Neural cell (in vitro differentiated cells): ENCODE data around the gene ROBO1. TPM values are rescaled to one million over a fixed set of nuclear protein-coding genes. Genes with fewer than 3 reads are reported as not detected.

Experiments used
- H2AFZ ChIP-seq: fragments of 200-600, 300-800 bp; sonication (generic), shearing (Covaris generic); 2 replicates; pipeline ENCODE4 v1.6.0; 2014; ENCODE audit warnings: low read depth, mild to moderate bottlenecking, antibody characterized with exemption, low read length, moderate library complexity
- H3F3A ChIP-seq: fragments of 200-600 bp; shearing (Covaris generic); 2 replicates; pipeline ENCODE4 v1.6.1; 2016; ENCODE audit warnings: mild to moderate bottlenecking, moderate library complexity, mixed read lengths, antibody characterized with exemption, low read length; ENCODE audit not compliant: insufficient read depth, poor library complexity, severe bottlenecking
- H3K27ac ChIP-seq: fragments of 200-600, 300-800 bp; sonication (generic), shearing (Covaris generic); 2 replicates; pipeline ENCODE4 v1.5.1; 2014; ENCODE audit warnings: mild to moderate bottlenecking, low read length, moderate library complexity
- H3K27me3 ChIP-seq: fragments of 300-800, 200-600 bp; sonication (generic), shearing (Covaris generic); 2 replicates; pipeline ENCODE4 v1.6.0; 2014; ENCODE audit warnings: mild to moderate bottlenecking, low read depth, low read length, moderate library complexity; ENCODE audit not compliant: insufficient read depth
- H3K36me3 ChIP-seq: fragments of 300-800, 200-600 bp; sonication (generic), shearing (Covaris generic); 2 replicates; pipeline ENCODE4 v1.5.1; 2014; ENCODE audit warnings: mild to moderate bottlenecking, antibody characterized with exemption, low read length, moderate library complexity; ENCODE audit not compliant: insufficient read depth
- H3K4me2 ChIP-seq: fragments of 300-800, 200-600 bp; sonication (generic), shearing (Covaris generic); 2 replicates; pipeline ENCODE4 v1.6.0; 2014; ENCODE audit warnings: mild to moderate bottlenecking, low read length
- H3K4me3 ChIP-seq: fragments of 300-800, 200-600 bp; sonication (generic), shearing (Covaris generic); 2 replicates; pipeline ENCODE4 v1.5.1; 2014; ENCODE audit warnings: mild to moderate bottlenecking, low read length, moderate library complexity
- H3K79me2 ChIP-seq: fragments of 200-600 bp; shearing (Covaris generic); replicated peaks from 2 replicates; pipeline ENCODE4 v1.6.0; 2014; ENCODE audit warnings: mild to moderate bottlenecking, low read length, moderate library complexity; ENCODE audit not compliant: insufficient read depth
- H3K9ac ChIP-seq: fragments of 300-800, 200-600 bp; sonication (generic), shearing (Covaris generic); 2 replicates; pipeline ENCODE4 v1.6.1; 2016; ENCODE audit warnings: mild to moderate bottlenecking, low read length, mixed read lengths
- H3K9me2 ChIP-seq: fragments of 200-600 bp; shearing (Covaris generic); 2 replicates; pipeline ENCODE4 v1.6.1; 2016; ENCODE audit warnings: mild to moderate bottlenecking, low read length, mixed read lengths; ENCODE audit not compliant: insufficient read depth
- H3K9me3 ChIP-seq: fragments of 200-600, 300-800 bp; sonication (generic), shearing (Covaris generic); 2 replicates; pipeline ENCODE4 v1.6.1; 2016; ENCODE audit warnings: mild to moderate bottlenecking, mixed run types, low read length, moderate library complexity, mixed read lengths
- H4K20me1 ChIP-seq: fragments of 200-600 bp; shearing (Covaris generic); 2 replicates; pipeline ENCODE4 v1.6.1; 2016; ENCODE audit warnings: mild to moderate bottlenecking, mixed run types; ENCODE audit not compliant: insufficient read depth
- CTCF ChIP-seq: fragments of 450-650 bp; IDR thresholded peaks from 2 replicates; pipeline ENCODE4 v1.5.1; 2014; ENCODE audit warnings: antibody characterized with exemption, mild to moderate bottlenecking, moderate library complexity; ENCODE audit not compliant: poor library complexity, severe bottlenecking
- EP300 ChIP-seq: fragments of 450-650 bp; conservative IDR thresholded peaks from 2 replicates; pipeline ENCODE4 v1.6.1; 2014; ENCODE audit warnings: antibody characterized with exemption, mild to moderate bottlenecking, moderate library complexity; ENCODE audit not compliant: poor library complexity, severe bottlenecking
- EZH2 ChIP-seq: fragments of 200-600, 300-800 bp; shearing (Covaris generic), sonication (generic); IDR thresholded peaks from 2 replicates; pipeline ENCODE4 v1.6.1; 2014; ENCODE audit warnings: antibody characterized with exemption, low read length, borderline replicate concordance, mild to moderate bottlenecking; ENCODE audit not compliant: insufficient read depth, poor library complexity, severe bottlenecking
- MXI1 ChIP-seq: fragments of 450-650 bp; conservative IDR thresholded peaks from 2 replicates; pipeline ENCODE4 v1.6.1; 2014; ENCODE audit warnings: antibody characterized with exemption, mild to moderate bottlenecking; ENCODE audit not compliant: poor library complexity, severe bottlenecking
- POLR2AphosphoS5 ChIP-seq: IDR thresholded peaks from 2 replicates; pipeline ENCODE4 v1.6.1; 2012
- RAD21 ChIP-seq: fragments of 450-650 bp; conservative IDR thresholded peaks from 2 replicates; pipeline ENCODE4 v1.6.1; 2014; ENCODE audit warnings: antibody characterized with exemption, mild to moderate bottlenecking, moderate library complexity
- REST ChIP-seq: IDR thresholded peaks from 2 replicates; pipeline ENCODE4 v1.6.1; 2012; ENCODE audit warnings: borderline replicate concordance
- SMC3 ChIP-seq: fragments of 450-650 bp; conservative IDR thresholded peaks from 2 replicates; pipeline ENCODE4 v1.6.1; 2014; ENCODE audit warnings: antibody characterized with exemption, mild to moderate bottlenecking, moderate library complexity; ENCODE audit not compliant: poor library complexity
- TAF1 ChIP-seq: IDR thresholded peaks from 2 replicates; pipeline ENCODE4 v1.6.1; 2012; ENCODE audit warnings: low read depth
- polyA plus RNA-seq: library from polyadenylated mRNA; depleted of rRNA; stranded (reverse); fragments of >200 nt; gene quantifications from 2 replicates; pipeline ENCODE4 v1.2.3, GENCODE V29; 2014

Gene ROBO1
- polyA plus RNA-seq, 1 donor from 2014 or later = 183 TPM

- H3K9me3 ChIP-seq = no peaks in the 10 kb centered on the region
- TF ChIP-seq POLR2AphosphoS5 = no peak
- no peak for TF ChIP-seq RAD21
- TF ChIP-seq MXI1 = no peak
- no peak for TF ChIP-seq REST
- TF ChIP-seq EP300 = no peak
- no peak for TF ChIP-seq CTCF
- TF ChIP-seq SMC3 = no peak
- TF ChIP-seq TAF1 = no peak
- H3K4me3 ChIP-seq = no peak overlapping the region
- H3K9ac ChIP-seq = no peak overlapping the region
- H3K27me3 ChIP-seq = no peaks in the 10 kb centered on the region
- no peaks in the 10 kb centered on the region for H3K9me2 ChIP-seq
- H3K79me2 ChIP-seq = no peaks in the 10 kb centered on the region
- no peaks in the 10 kb centered on the region for H3F3A ChIP-seq
- no peak overlapping the region for H3K27ac ChIP-seq
- H2AFZ ChIP-seq = no peak overlapping the region
- no peak overlapping the region for H3K4me2 ChIP-seq
- no peaks in the 10 kb centered on the region for H3K36me3 ChIP-seq
- no peaks in the 10 kb centered on the region for H4K20me1 ChIP-seq
Observed at GRCh38 chr3:79473993-79474392, 293.8 kb downstream of the ROBO1 start.

- Histone ChIP-seq H3K4me3 (no peak overlapping the region), H3K9ac (no peak overlapping the region), H3K4me2 (no peak overlapping the region), H3K9me3 (no peaks in the 10 kb centered on the region), H3K79me2 (no peaks in the 10 kb centered on the region), H3F3A (no peaks in the 10 kb centered on the region), H3K27me3 (no peaks in the 10 kb centered on the region), H2AFZ (no peak overlapping the region), H4K20me1 (no peaks in the 10 kb centered on the region), H3K36me3 (no peaks in the 10 kb centered on the region), H3K27ac (no peak overlapping the region), H3K9me2 (no peaks in the 10 kb centered on the region)
- TF ChIP-seq RAD21 (no peak), CTCF (no peak), EP300 (no peak), EZH2 (no peak), POLR2AphosphoS5 (no peak), TAF1 (no peak), SMC3 (no peak), MXI1 (no peak), REST (no peak)
Observed at GRCh38 chr3:79467721-79468120, 300.1 kb downstream of the ROBO1 start.
